NB4 (cell line): Measurements from ENCODE around the gene ATP13A2.

ENCODE experiments used
- MYC ChIP-seq: IDR thresholded peaks from 2 replicates; pipeline ENCODE4 v1.6.1; 2011; ENCODE audit warnings: low read depth, low read length
- POLR2A ChIP-seq: IDR thresholded peaks from 2 replicates; pipeline ENCODE4 v1.6.1; 2011; ENCODE audit warnings: mild to moderate bottlenecking; ENCODE audit not compliant: insufficient read length; ENCODE audit errors: extremely low read depth
- TF ChIP-seq, protein P1 (sequence below): IDR thresholded peaks from one replicate; pipeline ENCODE4 v1.5.1; 2012; ENCODE audit warnings: low read depth, low read length

DNA sequence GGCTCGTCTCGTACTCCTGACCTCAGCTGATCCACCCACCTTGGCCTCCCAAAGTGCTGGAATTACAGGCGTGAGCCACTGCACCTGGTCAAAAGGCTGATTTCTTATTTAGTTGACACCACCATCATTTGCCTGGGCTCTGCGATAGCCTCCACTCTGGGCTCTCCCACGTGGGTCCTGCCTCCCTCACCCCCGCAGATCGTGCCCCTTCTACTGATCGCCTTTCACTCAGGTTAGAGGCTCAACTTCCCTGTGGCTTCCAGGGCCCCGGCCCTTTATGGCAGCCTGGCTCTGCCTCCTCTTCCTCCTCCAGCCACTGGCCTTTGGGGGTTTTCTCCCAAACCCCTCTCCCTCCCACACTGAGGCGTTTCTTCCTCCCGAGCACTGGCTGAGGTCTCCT lies 28.8 kb downstream of the ATP13A2 start:
- TF ChIP-seq, protein P1, sequence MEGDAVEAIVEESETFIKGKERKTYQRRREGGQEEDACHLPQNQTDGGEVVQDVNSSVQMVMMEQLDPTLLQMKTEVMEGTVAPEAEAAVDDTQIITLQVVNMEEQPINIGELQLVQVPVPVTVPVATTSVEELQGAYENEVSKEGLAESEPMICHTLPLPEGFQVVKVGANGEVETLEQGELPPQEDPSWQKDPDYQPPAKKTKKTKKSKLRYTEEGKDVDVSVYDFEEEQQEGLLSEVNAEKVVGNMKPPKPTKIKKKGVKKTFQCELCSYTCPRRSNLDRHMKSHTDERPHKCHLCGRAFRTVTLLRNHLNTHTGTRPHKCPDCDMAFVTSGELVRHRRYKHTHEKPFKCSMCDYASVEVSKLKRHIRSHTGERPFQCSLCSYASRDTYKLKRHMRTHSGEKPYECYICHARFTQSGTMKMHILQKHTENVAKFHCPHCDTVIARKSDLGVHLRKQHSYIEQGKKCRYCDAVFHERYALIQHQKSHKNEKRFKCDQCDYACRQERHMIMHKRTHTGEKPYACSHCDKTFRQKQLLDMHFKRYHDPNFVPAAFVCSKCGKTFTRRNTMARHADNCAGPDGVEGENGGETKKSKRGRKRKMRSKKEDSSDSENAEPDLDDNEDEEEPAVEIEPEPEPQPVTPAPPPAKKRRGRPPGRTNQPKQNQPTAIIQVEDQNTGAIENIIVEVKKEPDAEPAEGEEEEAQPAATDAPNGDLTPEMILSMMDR = no peak
- no peak for TF ChIP-seq POLR2A
- no peak for TF ChIP-seq MYC
